GM18520 (cell line): ENCODE data around the gene TMPO.
"Not testable (repeated sequence)": the region's sequence is repeated elsewhere in the genome, so short reads cannot be mapped to it uniquely, and the experiment has no call there.

ENCODE experiments used
- ATAC-seq: cut with Tn5 transposase; IDR thresholded peaks from one replicate; pipeline ENCODE4 v1.9.1; 2021; ENCODE audit not compliant: unreplicated experiment

Gene TMPO, protein sequence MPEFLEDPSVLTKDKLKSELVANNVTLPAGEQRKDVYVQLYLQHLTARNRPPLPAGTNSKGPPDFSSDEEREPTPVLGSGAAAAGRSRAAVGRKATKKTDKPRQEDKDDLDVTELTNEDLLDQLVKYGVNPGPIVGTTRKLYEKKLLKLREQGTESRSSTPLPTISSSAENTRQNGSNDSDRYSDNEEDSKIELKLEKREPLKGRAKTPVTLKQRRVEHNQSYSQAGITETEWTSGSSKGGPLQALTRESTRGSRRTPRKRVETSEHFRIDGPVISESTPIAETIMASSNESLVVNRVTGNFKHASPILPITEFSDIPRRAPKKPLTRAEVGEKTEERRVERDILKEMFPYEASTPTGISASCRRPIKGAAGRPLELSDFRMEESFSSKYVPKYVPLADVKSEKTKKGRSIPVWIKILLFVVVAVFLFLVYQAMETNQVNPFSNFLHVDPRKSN

DNA sequence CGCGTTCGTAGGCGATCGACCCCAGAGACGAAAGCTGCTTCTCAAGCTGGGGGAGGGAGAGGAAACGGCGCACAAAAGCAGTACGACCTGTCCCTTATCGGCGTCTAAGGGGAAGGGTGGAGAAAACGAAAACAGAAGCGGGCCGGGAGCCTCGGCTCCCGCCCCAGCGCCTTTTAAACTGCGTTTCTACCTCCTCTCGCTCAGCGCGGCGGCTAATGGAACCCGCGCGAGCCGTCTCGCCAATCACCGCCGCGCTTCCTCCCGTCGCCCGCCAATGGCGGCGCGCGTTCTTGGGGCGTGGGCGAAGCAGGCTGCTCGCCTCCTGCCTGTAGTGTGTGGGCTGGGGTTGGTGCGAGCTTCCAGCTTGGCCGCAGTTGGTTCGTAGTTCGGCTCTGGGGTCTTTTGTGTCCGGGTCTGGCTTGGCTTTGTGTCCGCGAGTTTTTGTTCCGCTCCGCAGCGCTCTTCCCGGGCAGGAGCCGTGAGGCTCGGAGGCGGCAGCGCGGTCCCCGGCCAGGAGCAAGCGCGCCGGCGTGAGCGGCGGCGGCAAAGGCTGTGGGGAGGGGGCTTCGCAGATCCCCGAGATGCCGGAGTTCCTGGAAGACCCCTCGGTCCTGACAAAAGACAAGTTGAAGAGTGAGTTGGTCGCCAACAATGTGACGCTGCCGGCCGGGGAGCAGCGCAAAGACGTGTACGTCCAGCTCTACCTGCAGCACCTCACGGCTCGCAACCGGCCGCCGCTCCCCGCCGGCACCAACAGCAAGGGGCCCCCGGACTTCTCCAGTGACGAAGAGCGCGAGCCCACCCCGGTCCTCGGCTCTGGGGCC is at the start of gene TMPO:
Gene TMPO, plus strand, starts transcription at position 304 of the 824 bp plus-strand sequence. Its CDS starts 278 bp downstream, at position 582.
- peak; percentile 77 for ATAC-seq

DNA sequence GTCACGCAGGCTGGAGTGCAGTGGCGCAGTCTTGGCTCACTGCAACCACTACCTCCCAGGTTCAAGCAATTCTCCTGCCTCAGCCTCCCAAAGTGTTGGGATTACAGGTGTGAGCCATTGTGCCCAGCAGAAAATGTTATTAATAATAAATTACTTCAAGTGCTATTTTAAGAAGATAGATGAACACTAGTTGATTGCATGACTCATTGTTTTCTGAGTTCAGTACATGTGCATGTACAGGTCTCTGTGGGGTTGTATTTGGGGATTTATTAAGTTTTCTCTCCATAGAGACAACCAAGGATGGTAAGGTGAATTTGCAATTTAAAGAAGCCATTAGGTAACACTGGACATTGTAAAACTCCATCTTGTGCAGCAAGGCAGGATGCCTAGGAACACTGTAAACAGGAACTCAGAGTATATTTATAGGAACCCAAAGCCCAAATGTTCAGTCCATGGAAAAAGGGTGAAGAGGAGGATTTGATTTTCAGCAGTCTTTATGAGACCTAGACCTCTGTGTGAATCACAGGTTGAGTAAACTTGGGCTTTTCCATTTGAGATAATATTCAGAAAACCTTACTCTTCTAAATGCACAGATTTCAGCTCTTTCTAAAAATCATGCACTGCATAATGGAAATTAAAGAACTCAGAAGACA is 49.3 kb upstream of the TMPO start:
- ATAC-seq, result no peak

DNA sequence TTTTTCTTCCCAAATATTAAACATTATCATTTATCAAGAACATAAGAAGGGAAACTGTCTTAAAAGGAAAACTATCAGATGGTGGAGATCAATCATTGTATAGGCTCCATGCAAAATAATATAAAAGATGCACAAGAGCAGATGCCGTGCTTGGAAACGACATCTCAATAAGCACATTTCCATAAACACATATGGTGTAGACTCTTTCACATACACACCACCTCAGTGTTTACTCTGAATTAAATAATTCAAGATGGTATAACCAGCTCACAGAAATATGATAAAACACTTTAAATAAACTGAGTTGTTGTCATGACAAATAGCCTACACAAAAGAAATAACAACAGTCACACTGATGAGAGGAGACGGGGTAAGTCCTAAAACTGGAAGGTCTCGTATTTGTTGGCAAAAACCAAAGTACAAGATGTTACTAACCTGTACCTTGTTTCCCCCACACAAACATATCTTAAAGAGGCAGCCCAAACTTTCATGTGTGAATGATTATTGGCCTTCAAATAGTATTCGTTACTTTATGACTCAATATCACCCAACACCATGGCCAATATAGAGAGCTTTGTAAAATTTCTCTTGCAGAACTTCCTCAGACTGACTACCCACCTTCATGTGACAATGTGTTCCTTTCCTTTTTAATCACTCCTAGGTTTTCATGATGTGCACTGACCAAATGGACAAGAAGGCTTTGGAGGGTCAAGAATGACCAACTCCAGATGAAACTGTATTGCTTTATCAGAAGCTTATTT is 48.6 kb upstream of the TMPO start:
- no peak for ATAC-seq

DNA sequence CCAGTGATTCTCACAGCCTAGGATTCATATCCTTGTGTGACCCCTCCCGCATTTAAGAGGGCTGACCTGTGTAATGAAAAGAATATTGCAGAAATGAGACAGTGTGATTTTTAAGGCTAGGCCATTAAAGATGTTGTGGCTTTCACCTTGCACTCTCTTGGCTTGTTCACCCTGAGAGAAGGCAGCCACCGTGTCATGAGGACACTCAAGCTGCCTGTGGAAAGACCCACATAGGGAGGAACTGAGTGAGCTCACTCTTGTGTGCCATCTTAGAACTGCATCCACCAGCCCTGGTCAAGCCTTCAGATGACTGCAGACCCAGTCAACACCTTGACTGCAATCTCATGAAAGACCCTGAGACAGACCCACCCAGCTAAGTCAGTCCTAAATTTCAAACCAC is 46.3 kb upstream of the TMPO start:
- ATAC-seq, result no peak

DNA sequence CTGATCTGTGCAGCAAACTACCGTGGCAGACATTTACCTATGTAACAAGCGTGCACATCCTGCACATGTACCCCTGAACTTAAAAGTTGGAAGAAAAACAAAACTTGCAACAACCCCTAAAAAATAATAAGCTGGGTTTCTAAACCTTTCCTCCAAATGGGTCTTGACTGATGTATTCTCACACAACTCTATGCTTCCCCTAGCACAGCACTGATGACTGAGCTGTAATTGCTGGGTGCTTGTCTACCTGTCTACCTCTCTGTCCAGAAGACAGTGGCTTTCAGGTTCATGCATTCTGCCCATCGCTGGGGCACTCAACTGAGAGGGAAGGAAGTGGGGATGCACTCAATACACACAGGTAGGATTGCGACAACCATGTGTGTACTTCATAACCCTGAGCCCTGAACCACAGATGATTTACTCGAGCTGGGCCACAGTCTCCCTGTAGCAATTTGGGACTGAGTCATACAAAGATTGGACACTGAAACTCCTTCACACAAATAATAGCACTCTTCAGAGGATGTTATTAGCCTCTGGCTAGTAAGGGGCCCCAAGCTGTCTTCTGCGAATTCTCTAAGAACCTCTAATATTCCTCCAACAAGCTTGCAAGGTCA is 44.8 kb upstream of the TMPO start:
- peak; percentile 35 for ATAC-seq

DNA sequence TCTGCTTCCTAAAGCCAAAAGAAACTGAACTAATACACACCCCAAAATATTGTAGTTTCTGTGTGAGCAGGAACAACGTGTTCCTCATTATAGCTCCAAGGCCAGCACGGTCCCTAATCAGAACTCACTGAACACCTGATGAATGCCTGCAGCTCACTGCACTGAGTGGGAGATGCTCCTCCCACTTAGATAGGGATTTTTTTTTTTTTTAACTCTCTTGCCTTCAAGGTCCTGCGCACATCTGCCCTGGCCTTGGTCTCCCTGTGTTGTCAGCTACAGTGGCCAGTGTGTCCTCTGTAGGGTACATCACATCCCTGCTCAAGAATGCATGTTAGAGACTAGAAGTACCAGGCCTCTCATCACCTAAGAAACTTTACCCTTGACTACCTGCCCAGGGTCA is 44.3 kb upstream of the TMPO start:
- no peak for ATAC-seq

DNA sequence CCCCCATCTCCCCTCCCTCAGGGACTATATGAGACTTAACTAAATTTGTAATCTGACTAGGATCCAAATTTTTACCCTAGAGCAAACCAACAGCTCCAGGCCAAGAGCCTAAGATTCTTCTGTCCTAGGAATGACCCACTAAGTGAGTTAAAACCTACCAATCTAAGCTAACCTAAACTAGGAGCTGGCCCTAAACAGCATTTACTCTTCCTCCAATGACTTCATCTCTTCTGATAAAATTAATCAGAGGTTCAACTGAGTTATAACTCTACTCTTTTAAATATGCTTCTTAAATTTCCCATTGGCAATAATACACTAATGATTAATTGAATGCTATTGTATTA is 39.9 kb upstream of the TMPO start:
- no peak for ATAC-seq

DNA sequence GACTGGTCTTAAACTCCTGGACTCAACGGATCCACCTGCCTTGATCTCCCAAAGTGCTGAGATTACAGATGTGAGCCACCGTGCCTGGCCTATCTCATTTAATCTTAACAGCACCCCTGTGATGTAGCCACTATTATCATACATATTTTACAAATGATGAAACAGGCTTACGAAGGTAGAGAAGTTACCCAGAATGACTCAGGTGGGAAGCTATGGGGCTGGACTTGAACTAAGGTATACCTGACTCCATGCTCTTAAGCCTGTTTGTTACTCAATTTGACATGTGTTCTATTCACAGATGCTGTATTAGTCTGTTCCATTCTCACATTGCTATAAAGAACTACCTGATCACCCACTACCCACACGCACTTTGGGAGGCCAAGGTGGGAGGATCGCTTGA is 36.8 kb upstream of the TMPO start:
- no peak for ATAC-seq

DNA sequence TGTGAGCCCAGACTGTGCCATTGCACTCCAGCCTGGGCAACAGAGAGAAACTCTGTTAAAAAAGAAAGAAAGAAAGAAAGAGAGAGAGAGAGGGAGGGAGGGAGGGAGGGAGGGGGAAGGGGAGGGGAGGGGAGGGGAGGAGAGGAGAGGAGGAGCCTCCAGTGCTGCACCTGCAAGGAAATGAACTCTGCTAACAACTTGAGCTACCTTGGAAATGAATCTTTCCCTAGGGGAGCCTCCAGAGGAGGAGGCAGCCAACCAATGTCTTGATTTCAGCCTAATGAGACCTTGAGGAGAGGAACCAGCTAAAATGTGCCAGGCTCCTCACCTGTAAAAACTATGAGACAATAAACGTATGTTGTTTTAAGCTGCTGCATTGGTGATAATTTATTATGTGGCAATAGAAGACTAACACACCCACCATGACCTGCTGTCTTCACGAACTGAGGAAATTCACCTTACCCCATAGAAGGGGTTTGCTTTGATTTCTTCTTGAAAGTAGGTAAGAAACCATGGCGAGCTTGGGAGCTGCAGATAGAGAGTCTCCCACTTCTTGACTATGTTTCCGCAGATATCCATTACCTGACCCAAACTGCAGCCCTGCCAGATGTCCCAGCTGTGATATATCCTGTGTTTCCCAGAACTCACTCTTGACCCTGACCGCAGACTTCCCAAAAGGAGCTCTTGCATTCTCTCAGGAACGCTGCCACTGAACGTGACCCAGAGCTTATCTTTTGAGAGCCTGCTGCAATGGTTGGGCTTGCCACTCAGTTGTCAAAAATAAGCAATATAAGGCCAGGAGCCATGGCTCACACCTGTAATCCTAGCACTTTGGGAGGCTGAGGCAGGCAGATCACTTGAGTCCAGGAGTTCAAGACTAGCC is 31.5 kb upstream of the TMPO start:
- no peak for ATAC-seq

DNA sequence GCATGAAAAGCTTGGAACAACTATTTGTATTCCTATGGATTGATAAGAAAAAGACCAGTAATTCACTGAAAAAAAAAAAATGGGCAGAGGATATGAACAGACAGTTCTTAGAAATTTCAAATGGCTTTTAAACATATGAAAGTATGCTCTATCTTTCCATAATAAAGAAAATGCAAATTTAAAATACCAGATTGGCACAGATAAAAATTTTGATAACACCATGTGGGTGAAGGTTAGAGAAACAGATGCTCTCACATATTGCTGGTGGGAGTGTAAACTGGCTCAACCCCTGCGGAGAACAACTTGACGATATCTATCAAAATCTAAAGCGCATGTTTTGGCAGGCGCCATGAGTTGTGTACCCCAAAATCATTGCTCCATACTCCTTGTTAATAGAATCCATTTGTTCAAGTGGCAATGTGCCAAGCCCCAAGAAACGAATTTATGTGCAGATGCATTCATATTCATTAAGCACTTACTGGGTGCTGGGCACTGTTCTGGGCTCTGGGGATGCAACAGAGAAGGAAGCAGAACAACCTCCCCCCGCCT is 29.5 kb upstream of the TMPO start:
- ATAC-seq, result no peak

DNA sequence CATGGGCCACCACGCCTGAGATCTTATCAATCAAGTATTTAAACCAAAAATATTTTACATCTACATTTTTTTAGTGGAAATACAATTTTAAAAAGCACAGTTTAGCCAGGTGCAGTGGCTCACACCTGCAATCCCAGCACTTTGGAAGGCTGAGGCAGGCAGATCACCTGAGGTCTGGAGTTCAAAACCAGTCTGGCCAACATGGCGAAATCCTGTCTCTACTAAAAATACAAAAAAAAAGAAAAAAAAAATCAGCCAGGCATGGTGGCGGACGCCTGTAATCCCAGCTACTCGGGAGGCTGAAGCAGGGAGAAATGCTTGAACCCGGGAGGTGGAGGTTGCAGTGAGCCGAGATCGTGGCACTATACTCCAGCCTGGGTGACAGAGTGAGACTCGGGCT is 27.0 kb upstream of the TMPO start:
- ATAC-seq, result not testable (repeated sequence)

DNA sequence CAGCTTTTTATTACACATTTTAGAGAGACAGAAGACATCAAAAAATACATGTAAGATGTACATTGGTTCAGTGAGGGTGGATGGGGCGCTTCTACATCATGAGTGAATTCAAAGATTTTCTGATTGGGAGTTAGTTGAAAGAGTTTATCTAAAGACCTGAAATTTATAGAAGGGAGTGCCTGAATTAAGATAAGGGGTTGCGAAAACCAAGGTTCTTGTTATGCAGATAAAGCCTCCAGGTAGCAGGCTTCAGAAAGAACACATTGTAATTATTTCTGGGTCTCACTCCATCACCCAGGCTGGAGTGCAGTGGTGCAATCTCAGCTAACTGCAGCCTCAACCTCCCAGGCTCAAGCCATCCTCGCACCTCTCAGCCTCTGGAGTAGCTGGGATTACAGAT is 26.2 kb upstream of the TMPO start:
- ATAC-seq, result no peak

DNA sequence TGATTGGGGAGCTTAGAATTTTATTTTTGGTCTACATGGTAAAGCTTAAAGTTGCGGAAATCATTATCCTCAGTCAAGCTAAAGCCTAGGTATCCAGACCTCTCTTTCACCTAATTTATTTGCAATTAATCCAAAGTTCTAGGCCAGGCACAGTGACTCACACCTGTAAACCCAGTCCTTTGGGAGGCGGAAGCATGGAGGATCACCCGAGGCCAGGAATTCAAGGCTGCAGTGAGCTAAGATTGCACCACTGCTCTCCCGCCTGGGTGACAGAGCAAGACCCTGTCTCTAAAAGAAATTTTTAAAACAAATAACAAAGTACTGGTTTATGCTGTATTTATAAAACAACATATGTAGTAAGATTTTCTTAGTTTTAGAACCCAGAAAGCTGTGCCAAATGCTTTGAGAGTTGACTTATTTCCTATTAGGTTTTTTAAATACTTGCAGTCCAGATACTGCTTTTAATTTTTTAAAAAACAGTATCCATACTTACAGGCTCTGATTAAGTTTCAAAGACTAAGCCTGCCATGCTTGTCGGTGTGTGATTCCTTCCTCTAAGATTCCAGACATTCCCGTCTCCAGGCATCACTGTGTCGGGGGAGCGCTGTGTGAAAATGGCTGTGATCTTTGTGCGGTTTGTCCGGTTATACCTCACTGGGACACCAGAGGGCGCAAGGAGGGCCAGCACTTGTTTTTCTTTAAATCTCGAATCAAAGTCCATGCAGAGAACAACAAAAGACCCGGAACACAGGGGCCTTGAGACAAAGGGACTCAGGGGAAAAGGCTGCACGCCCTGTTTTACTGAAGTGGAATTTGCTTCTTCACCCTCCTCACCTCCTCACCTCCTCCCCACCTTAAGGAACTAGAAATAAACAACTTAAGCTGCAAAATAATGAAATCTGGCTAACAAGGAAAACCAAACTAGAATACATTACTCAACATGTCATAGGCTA is 24.6 kb upstream of the TMPO start:
- peak; percentile 75 for ATAC-seq

DNA sequence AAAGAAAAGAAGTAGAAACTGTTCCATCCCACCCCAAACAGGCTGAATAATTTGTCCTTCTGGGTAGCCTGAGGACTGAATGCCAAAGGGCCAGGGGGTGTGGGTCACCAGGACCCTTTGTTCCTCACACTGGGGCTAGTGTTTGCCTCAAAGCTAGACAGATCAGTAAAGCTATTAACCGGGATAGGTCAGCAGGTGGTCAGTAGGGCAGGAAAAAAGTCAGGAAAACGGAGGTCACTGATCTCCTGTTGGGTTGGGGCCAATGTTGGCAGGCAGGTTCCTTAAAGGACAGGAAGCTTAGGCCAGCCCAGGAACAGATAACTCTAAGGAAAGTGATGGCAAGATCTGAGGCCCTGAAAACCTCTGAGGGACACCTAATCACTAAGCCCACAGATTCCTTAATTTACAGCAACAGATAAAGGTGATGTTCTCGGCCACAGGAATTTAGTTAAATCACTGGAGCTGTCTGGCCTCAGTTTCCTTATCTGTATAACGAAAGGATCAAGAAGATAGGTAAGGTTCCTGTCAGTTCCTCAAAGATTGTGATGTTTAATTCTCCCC is 22.7 kb upstream of the TMPO start:
- ATAC-seq, result no peak

DNA sequence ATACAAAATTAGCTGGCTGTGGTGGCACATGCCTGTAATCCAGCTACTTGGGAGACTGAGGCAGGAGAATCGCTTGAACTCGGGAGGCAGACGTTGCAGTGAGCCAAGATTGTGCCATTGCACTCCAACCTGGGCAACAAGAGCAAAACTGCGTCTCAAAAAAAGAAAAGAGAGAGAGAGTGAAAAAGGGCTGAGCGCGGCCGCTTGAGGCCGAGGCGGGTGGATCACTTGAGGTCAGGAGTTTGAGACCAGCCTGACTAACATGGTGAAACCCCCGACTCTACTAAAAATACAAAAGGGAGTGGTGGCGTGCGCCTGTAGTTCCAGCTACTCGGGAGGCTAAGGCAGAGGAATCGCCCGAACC is 14.1 kb upstream of the TMPO start:
- not testable (repeated sequence) for ATAC-seq

DNA sequence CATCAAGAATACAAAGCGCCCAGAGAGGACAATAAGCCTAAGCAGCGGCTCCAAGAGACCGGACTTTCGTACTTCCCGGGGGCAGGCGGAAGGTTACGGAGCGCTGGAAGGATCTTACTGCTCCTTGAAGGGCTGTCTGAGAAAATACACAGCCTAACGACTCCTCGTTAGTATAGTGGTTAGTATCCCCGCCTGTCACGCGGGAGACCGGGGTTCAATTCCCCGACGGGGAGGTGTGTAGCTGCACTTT is 12.1 kb upstream of the TMPO start:
- ATAC-seq, result peak; percentile 51

DNA sequence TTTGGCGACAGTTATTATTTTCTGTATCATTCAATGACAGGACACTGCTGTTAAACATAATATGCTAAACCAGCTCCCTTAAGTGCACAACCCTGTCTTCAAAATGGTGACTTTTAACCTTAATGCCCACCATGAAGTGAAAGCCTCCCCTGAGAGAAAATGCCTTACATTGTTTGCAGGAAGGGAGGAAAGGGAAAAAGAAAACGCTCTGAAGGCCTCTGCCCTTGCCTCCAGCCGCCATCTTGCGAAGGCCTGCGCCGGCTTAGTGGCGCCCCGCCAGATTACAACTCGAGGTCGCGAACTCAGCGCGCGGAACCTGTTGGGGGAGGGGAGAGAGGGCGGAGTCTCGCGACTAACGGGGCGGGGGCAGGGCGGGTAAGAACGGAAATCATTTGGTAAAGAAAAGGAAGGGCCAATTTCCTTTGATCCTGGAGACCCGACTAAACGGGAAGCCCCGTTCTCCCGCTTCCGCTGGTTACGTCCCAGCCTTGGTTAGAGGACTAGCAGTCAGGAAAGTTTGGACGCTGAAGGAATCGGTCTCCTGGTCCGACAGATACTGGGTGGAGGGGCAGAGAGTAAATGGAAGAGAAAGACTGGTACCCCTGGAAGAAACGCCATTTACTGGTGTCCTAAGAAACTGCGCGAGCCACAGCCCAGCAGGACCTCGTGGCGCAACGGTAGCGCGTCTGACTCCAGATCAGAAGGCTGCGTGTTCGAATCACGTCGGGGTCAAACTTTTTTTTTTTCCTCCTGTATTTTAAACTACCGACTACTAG is 11.6 kb upstream of the TMPO start:
- peak; percentile 45 for ATAC-seq

DNA sequence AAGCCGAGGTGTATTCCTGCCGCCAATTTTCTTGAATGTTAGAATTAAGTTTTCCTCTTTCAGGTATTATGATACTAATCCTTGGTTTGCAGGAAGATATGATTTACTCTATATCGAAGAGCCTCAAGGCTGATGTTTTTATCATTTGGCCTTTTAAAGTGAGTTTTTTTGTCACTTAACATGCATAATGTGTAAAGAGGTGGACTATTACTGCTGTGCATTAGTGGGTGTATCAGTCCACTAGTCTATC is 11.1 kb upstream of the TMPO start:
- ATAC-seq, result no peak
